Endodermal cell (in vitro differentiated cells): ENCODE data around the gene VEGFA. TPM values are rescaled to one million over a fixed set of nuclear protein-coding genes. Genes with fewer than 3 reads are reported as not detected.

Source experiments
- DNase-seq: peaks from one replicate; pipeline ENCODE4 v3.0.0-alpha.2; 2017
- H3K27ac ChIP-seq: 2 replicates; pipeline ENCODE4 v1.5.1; 2013; ENCODE audit warnings: mild to moderate bottlenecking, low read depth, low read length, moderate library complexity
- H3K27me3 ChIP-seq: 2 replicates; pipeline ENCODE4 v1.6.1; 2013; ENCODE audit warnings: mild to moderate bottlenecking, low read length, moderate library complexity; ENCODE audit not compliant: insufficient read depth, control insufficient read depth, poor library complexity, severe bottlenecking
- H3K36me3 ChIP-seq: 2 replicates; pipeline ENCODE4 v1.7.0; 2013; ENCODE audit warnings: mild to moderate bottlenecking, low read length, moderate library complexity; ENCODE audit not compliant: control insufficient read depth, insufficient read depth
- H3K4me1 ChIP-seq: one replicate; pipeline ENCODE4 v1.7.0; 2013; ENCODE audit warnings: low read length; ENCODE audit not compliant: control insufficient read depth, insufficient read depth
- H3K4me3 ChIP-seq: 2 replicates; pipeline ENCODE4 v1.5.1; 2013; ENCODE audit warnings: mild to moderate bottlenecking, low read length, moderate library complexity
- H3K9ac ChIP-seq: 2 replicates; pipeline ENCODE4 v1.6.1; 2013; ENCODE audit warnings: mild to moderate bottlenecking, low read length, moderate library complexity; ENCODE audit not compliant: poor library complexity, severe bottlenecking; ENCODE audit errors: extremely low read depth
- H3K9me3 ChIP-seq: 2 replicates; pipeline ENCODE4 v1.6.1; 2013; ENCODE audit warnings: mild to moderate bottlenecking, low read length, moderate library complexity; ENCODE audit not compliant: control insufficient read depth
- H3K27ac Mint-ChIP-seq: 2 replicates; pipeline ENCODE4 v1.8.0; 2020; ENCODE audit warnings: mixed read lengths
- H3K27me3 Mint-ChIP-seq: 2 replicates; pipeline ENCODE4 v1.8.0; 2021; ENCODE audit warnings: mild to moderate bottlenecking, mixed read lengths; ENCODE audit not compliant: insufficient read depth
- H3K36me3 Mint-ChIP-seq: 2 replicates; pipeline ENCODE4 v1.8.0; 2020; ENCODE audit warnings: low read depth, mixed read lengths
- H3K4me1 Mint-ChIP-seq: 2 replicates; pipeline ENCODE4 v1.8.0; 2020; ENCODE audit warnings: mixed read lengths
- H3K4me3 Mint-ChIP-seq: 2 replicates; pipeline ENCODE4 v1.8.0; 2020; ENCODE audit warnings: mild to moderate bottlenecking, moderate library complexity, mixed read lengths
- H3K9me3 Mint-ChIP-seq: 2 replicates; pipeline ENCODE4 v1.8.0; 2020; ENCODE audit warnings: mild to moderate bottlenecking, mixed read lengths
- CTCF ChIP-seq: fragments of 200-600 bp; sonication (generic); conservative IDR thresholded peaks from 2 replicates; pipeline ENCODE4 v1.5.0; 2021; ENCODE audit warnings: antibody characterized with exemption, mild to moderate bottlenecking
- WGBS, 2 experiments: methylation state at CpG; one replicate each; pipeline versions ENCODE4 v1.1.5 to v1.1.7; 2013; ENCODE audit warnings: missing lambda C conversion rate in 2 of 2, mixed read lengths in 1 of 2; ENCODE audit not compliant: insufficient coverage in 1 of 2, insufficient read length in 1 of 2; 5-methylcytosine and 5-hydroxymethylcytosine counted together
- total RNA-seq, 2 donors: library from RNA; stranded (reverse); fragmentation: NEBNext Ultra II Directional in 1 of 2; extraction: Animal tissue kit (Norgen Biotek cat#: 25700) in 1 of 2; gene quantifications; 2 replicates in 1 of 2; 3 replicates in 1 of 2; pipeline ENCODE4 v1.2.1, GENCODE V29; 2021

VEGFA gene
- total RNA-seq, 2 donors from 2014 or later = 163 to 254 TPM

- Histone ChIP-seq H3K4me3 (no peak overlapping the region), H3K27me3 (no peaks in the 10 kb centered on the region), H3K36me3 (no peaks in the 10 kb centered on the region), H3K9me3 (no peaks in the 10 kb centered on the region), H3K9ac (no peak overlapping the region), H3K27ac (no peak overlapping the region), H3K4me1 (peaks cover 38% of the 10 kb centered on the region)
- Mint-ChIP-seq H3K9me3 (no peaks in the 10 kb centered on the region), H3K27ac (no peak overlapping the region), H3K27me3 (no peaks in the 10 kb centered on the region), H3K4me3 (peak overlapping the region; percentile 18), H3K36me3 (no peaks in the 10 kb centered on the region), H3K4me1 (peaks cover 71% of the 10 kb centered on the region)
- DNase-seq = no peak
- TF ChIP-seq CTCF = no peak
Observed at GRCh38 chr6:43765776-43766499, 4.1 kb upstream of the VEGFA start.

GRCh38 chr6:43766500-43766853 lies 3.5 kb upstream of the VEGFA start:
- no peak overlapping the region for H3K9ac ChIP-seq
- TF ChIP-seq CTCF = no peak
- no peak for DNase-seq
- H3K27ac ChIP-seq = no peak overlapping the region
- H3K27me3 ChIP-seq = no peaks in the 10 kb centered on the region
- H3K36me3 ChIP-seq = no peaks in the 10 kb centered on the region
- no peaks in the 10 kb centered on the region for H3K36me3 Mint-ChIP-seq
- no peaks in the 10 kb centered on the region for H3K27me3 Mint-ChIP-seq
- peak overlapping the region; percentile 18 for H3K4me3 Mint-ChIP-seq
- H3K27ac Mint-ChIP-seq = peak overlapping the region; percentile 64
- H3K9me3 ChIP-seq = no peaks in the 10 kb centered on the region
- WGBS, 2 experiments = 73% methylated on average over 1 of the region's 1 CpG; no CpG with 5 or more reads in 1 of the 2 experiments
- no peaks in the 10 kb centered on the region for H3K9me3 Mint-ChIP-seq
- peaks cover 33% of the 10 kb centered on the region for H3K4me1 ChIP-seq
- H3K4me3 ChIP-seq = no peak overlapping the region
- peaks cover 66% of the 10 kb centered on the region for H3K4me1 Mint-ChIP-seq

GRCh38 chr6:43766964-43767461 lies 3.0 kb upstream of the VEGFA start:
- Mint-ChIP-seq H3K27me3 (no peaks in the 10 kb centered on the region), H3K27ac (peak overlapping the region; percentile 69), H3K9me3 (no peaks in the 10 kb centered on the region), H3K36me3 (peaks cover under 1% of the 10 kb centered on the region), H3K4me1 (peaks cover 62% of the 10 kb centered on the region), H3K4me3 (peak overlapping the region; percentile 18)
- Histone ChIP-seq H3K27me3 (no peaks in the 10 kb centered on the region), H3K9me3 (no peaks in the 10 kb centered on the region), H3K27ac (no peak overlapping the region), H3K4me1 (peaks cover 33% of the 10 kb centered on the region), H3K36me3 (no peaks in the 10 kb centered on the region), H3K9ac (no peak overlapping the region), H3K4me3 (no peak overlapping the region)
- TF ChIP-seq CTCF = no peak
- WGBS, 2 experiments = 69 to 75% methylated on average over 3 to 10 of the region's 10 CpGs
- DNase-seq = no peak
